ENCODE results near the gene DGKH.

The DGKH gene

GRCh38 chr13:42284068-42284467 is 235.6 kb downstream of the DGKH start:
- no peak for DNase-seq
